ENCODE data around the gene IL1RAPL2.

Gene IL1RAPL2

GRCh38 chrX:104795804-104796203 is 229.8 kb downstream of the IL1RAPL2 start:
- Histone ChIP-seq H4K20me1 (ENCODE audit: control insufficient read depth, insufficient read depth, low read depth, low read length) (no peaks in the 10 kb centered on the region), H3K4me2 (ENCODE audit: low read length) (no peak overlapping the region), H3K79me2 (ENCODE audit: control insufficient read depth, low read length) (no peaks in the 10 kb centered on the region), H3K36me3 (ENCODE audit: control insufficient read depth, low read length) (no peaks in the 10 kb centered on the region), H3K27ac (ENCODE audit: low read depth, low read length) (no peak overlapping the region), H3F3A (ENCODE audit: control insufficient read depth, insufficient read depth) (no peaks in the 10 kb centered on the region), H3K4me3 (ENCODE audit: low read length) (no peak overlapping the region), H3K9me2 (replicated peaks; ENCODE audit: control insufficient read depth, low read length) (no peaks in the 10 kb centered on the region), H3K27me3 (ENCODE audit: control insufficient read depth, low read length) (no peaks in the 10 kb centered on the region), H3K4me1 (ENCODE audit: control insufficient read depth, low read length) (no peaks in the 10 kb centered on the region), H3K9me3 (ENCODE audit: control insufficient read depth, insufficient read depth, low read length) (no peaks in the 10 kb centered on the region)
- no peak for TF ChIP-seq EZH2phosphoT487 (IDR thresholded peaks at IDR 0.05; ENCODE audit: borderline replicate concordance, low read length)
- TF ChIP-seq CTCF (IDR thresholded peaks at IDR 0.05; ENCODE audit: low read depth, low read length, poor library complexity, severe bottlenecking) = no peak

- Histone ChIP-seq H3K9me2 (replicated peaks; ENCODE audit: control insufficient read depth, low read length) (no peaks in the 10 kb centered on the region), H3K4me2 (ENCODE audit: low read length) (no peak overlapping the region), H3F3A (ENCODE audit: control insufficient read depth, insufficient read depth) (no peaks in the 10 kb centered on the region), H3K27me3 (ENCODE audit: control insufficient read depth, low read length) (no peaks in the 10 kb centered on the region), H3K4me3 (ENCODE audit: low read length) (no peak overlapping the region), H3K9me3 (ENCODE audit: control insufficient read depth, insufficient read depth, low read length) (no peaks in the 10 kb centered on the region), H3K27ac (ENCODE audit: low read depth, low read length) (no peak overlapping the region), H3K4me1 (ENCODE audit: control insufficient read depth, low read length) (no peaks in the 10 kb centered on the region), H3K79me2 (ENCODE audit: control insufficient read depth, low read length) (no peaks in the 10 kb centered on the region), H3K36me3 (ENCODE audit: control insufficient read depth, low read length) (no peaks in the 10 kb centered on the region), H4K20me1 (ENCODE audit: control insufficient read depth, insufficient read depth, low read depth, low read length) (no peaks in the 10 kb centered on the region)
- TF ChIP-seq EZH2phosphoT487 (IDR thresholded peaks at IDR 0.05; ENCODE audit: borderline replicate concordance, low read length) = no peak
- no peak for TF ChIP-seq CTCF (IDR thresholded peaks at IDR 0.05; ENCODE audit: low read depth, low read length, poor library complexity, severe bottlenecking)
These were observed 237.2 kb downstream of the IL1RAPL2 start for GRCh38 chrX:104803219-104803618.

GRCh38 chrX:104806346-104806745 is 240.3 kb downstream of the IL1RAPL2 start:
- no peaks in the 10 kb centered on the region for H3K79me2 ChIP-seq (ENCODE audit: control insufficient read depth, low read length)
- H3K4me1 ChIP-seq (ENCODE audit: control insufficient read depth, low read length) = no peaks in the 10 kb centered on the region
- no peak overlapping the region for H3K4me2 ChIP-seq (ENCODE audit: low read length)
- no peaks in the 10 kb centered on the region for H3K36me3 ChIP-seq (ENCODE audit: control insufficient read depth, low read length)
- H4K20me1 ChIP-seq (ENCODE audit: control insufficient read depth, insufficient read depth, low read depth, low read length) = no peaks in the 10 kb centered on the region
- no peaks in the 10 kb centered on the region for H3F3A ChIP-seq (ENCODE audit: control insufficient read depth, insufficient read depth)
- TF ChIP-seq CTCF (IDR thresholded peaks at IDR 0.05; ENCODE audit: low read depth, low read length, poor library complexity, severe bottlenecking) (no peak), EZH2phosphoT487 (IDR thresholded peaks at IDR 0.05; ENCODE audit: borderline replicate concordance, low read length) (no peak)
- no peak overlapping the region for H3K27ac ChIP-seq (ENCODE audit: low read depth, low read length)
- no peaks in the 10 kb centered on the region for H3K9me3 ChIP-seq (ENCODE audit: control insufficient read depth, insufficient read depth, low read length)
- no peak overlapping the region for H3K4me3 ChIP-seq (ENCODE audit: low read length)
- H3K27me3 ChIP-seq (ENCODE audit: control insufficient read depth, low read length) = no peaks in the 10 kb centered on the region
- H3K9me2 ChIP-seq (replicated peaks; ENCODE audit: control insufficient read depth, low read length) = no peaks in the 10 kb centered on the region

GRCh38 chrX:104833401-104833800 is 267.4 kb downstream of the IL1RAPL2 start:
- Histone ChIP-seq H3K4me2 (ENCODE audit: low read length) (no peak overlapping the region), H3K27ac (ENCODE audit: low read depth, low read length) (no peak overlapping the region), H3K4me1 (ENCODE audit: control insufficient read depth, low read length) (no peaks in the 10 kb centered on the region), H3K27me3 (ENCODE audit: control insufficient read depth, low read length) (no peaks in the 10 kb centered on the region), H3K36me3 (ENCODE audit: control insufficient read depth, low read length) (no peaks in the 10 kb centered on the region), H3K79me2 (ENCODE audit: control insufficient read depth, low read length) (no peaks in the 10 kb centered on the region), H3K9me2 (replicated peaks; ENCODE audit: control insufficient read depth, low read length) (no peaks in the 10 kb centered on the region), H3F3A (ENCODE audit: control insufficient read depth, insufficient read depth) (no peaks in the 10 kb centered on the region), H4K20me1 (ENCODE audit: control insufficient read depth, insufficient read depth, low read depth, low read length) (no peaks in the 10 kb centered on the region), H3K9me3 (ENCODE audit: control insufficient read depth, insufficient read depth, low read length) (no peaks in the 10 kb centered on the region), H3K4me3 (ENCODE audit: low read length) (no peak overlapping the region)
- TF ChIP-seq EZH2phosphoT487 (IDR thresholded peaks at IDR 0.05; ENCODE audit: borderline replicate concordance, low read length) = no peak
- no peak for TF ChIP-seq CTCF (IDR thresholded peaks at IDR 0.05; ENCODE audit: low read depth, low read length, poor library complexity, severe bottlenecking)

Data from DOHH2 (cell line).